Measurements from ENCODE around the gene PACSIN2. TPM values are rescaled to one million over a fixed set of nuclear protein-coding genes. Genes with fewer than 3 reads are reported as not detected.

The PACSIN2 gene
- total and polyA plus RNA-seq, 2 experiments from 2014 or later = 36.0 to 43.7 TPM

GRCh38 chr22:42881298-42881697, 133.7 kb downstream of the PACSIN2 start:
- peaks cover 6% of the 10 kb centered on the region; the same call in 1 of the 2 replicates for H3K36me3 ChIP-seq (ENCODE audit: low read depth)
- 93 to 95% methylated on average over 11 to 12 of the region's 12 CpGs for WGBS, 2 experiments (ENCODE audit: low coverage in 1 of 2, low lambda C conversion rate in 2 of 2, missing lambda C conversion rate in 2 of 2)
- no peaks in the 10 kb centered on the region for H3K27me3 ChIP-seq (replicated peaks; ENCODE audit: insufficient read depth)
- H3F3A ChIP-seq (ENCODE audit: insufficient read depth) = no peaks in the 10 kb centered on the region
- in situ Hi-C loops (cut with MboI) = no loop called here
- no peak overlapping the region for H3K27ac ChIP-seq
- H3K4me2 ChIP-seq (ENCODE audit: unreplicated experiment) = no peak overlapping the region
- no peak for TF ChIP-seq EZH2 (IDR thresholded peaks at IDR 0.05; ENCODE audit: insufficient read depth, poor library complexity, severe bottlenecking)
- TF ChIP-seq EZH2phosphoT487 (IDR thresholded peaks at IDR 0.05; ENCODE audit: insufficient read depth, low read depth) = no peak
- H4K20me1 ChIP-seq (ENCODE audit: insufficient read depth) = no peaks in the 10 kb centered on the region
- no peaks in the 10 kb centered on the region for H3K79me2 ChIP-seq (ENCODE audit: insufficient read depth)
- H3K9me3 ChIP-seq (ENCODE audit: low read depth) = no peaks in the 10 kb centered on the region
- H3K4me3 ChIP-seq = no peak overlapping the region
- H3K9ac ChIP-seq = no peak overlapping the region
- no peaks in the 10 kb centered on the region for H3K9me2 ChIP-seq (ENCODE audit: insufficient read depth)
- DNase-seq = no peak
- H2AFZ ChIP-seq = no peak overlapping the region
- peaks cover 12% of the 10 kb centered on the region for H3K4me1 ChIP-seq (ENCODE audit: insufficient read depth)

- H3K27me3 ChIP-seq (replicated peaks; ENCODE audit: insufficient read depth) = no peaks in the 10 kb centered on the region
- H3K79me2 ChIP-seq (ENCODE audit: insufficient read depth) = no peaks in the 10 kb centered on the region
- in situ Hi-C loops (cut with MboI) = no loop called here
- no peaks in the 10 kb centered on the region for H3K9me3 ChIP-seq (ENCODE audit: low read depth)
- no peaks in the 10 kb centered on the region for H3K9me2 ChIP-seq (ENCODE audit: insufficient read depth)
- H3K27ac ChIP-seq = no peak overlapping the region
- peaks cover 11% of the 10 kb centered on the region for H3K4me1 ChIP-seq (ENCODE audit: insufficient read depth)
- H3F3A ChIP-seq (ENCODE audit: insufficient read depth) = no peaks in the 10 kb centered on the region
- TF ChIP-seq EZH2 (IDR thresholded peaks at IDR 0.05; ENCODE audit: insufficient read depth, poor library complexity, severe bottlenecking) (no peak), EZH2phosphoT487 (IDR thresholded peaks at IDR 0.05; ENCODE audit: insufficient read depth, low read depth) (no peak)
- H3K4me2 ChIP-seq (ENCODE audit: unreplicated experiment) = no peak overlapping the region
- no peak overlapping the region for H3K4me3 ChIP-seq
- H3K36me3 ChIP-seq (ENCODE audit: low read depth) = peaks cover 6% of the 10 kb centered on the region; the same call in 1 of the 2 replicates
- WGBS, 2 experiments (ENCODE audit: low coverage in 1 of 2, low lambda C conversion rate in 2 of 2, missing lambda C conversion rate in 2 of 2) = 82 to 83% methylated on average over 8 of the region's 8 CpGs
- no peak overlapping the region for H3K9ac ChIP-seq
- H4K20me1 ChIP-seq (ENCODE audit: insufficient read depth) = no peaks in the 10 kb centered on the region
- no peak for DNase-seq
- no peak overlapping the region for H2AFZ ChIP-seq
Observed at GRCh38 chr22:42880815-42881214, 134.1 kb downstream of the PACSIN2 start.

GRCh38 chr22:42879371-42880021, 135.5 kb downstream of the PACSIN2 start:
- Histone ChIP-seq H3K9me2 (ENCODE audit: insufficient read depth) (no peaks in the 10 kb centered on the region), H3K4me2 (ENCODE audit: unreplicated experiment) (no peak overlapping the region), H3K27me3 (replicated peaks; ENCODE audit: insufficient read depth) (no peaks in the 10 kb centered on the region), H3K4me1 (ENCODE audit: insufficient read depth) (no peaks in the 10 kb centered on the region), H3K27ac (no peak overlapping the region), H2AFZ (no peak overlapping the region), H3K36me3 (ENCODE audit: low read depth) (peaks cover 6% of the 10 kb centered on the region; the same call in 1 of the 2 replicates), H3K79me2 (ENCODE audit: insufficient read depth) (no peaks in the 10 kb centered on the region), H3K4me3 (no peak overlapping the region), H3F3A (ENCODE audit: insufficient read depth) (no peaks in the 10 kb centered on the region), H3K9me3 (ENCODE audit: low read depth) (no peaks in the 10 kb centered on the region), H3K9ac (no peak overlapping the region), H4K20me1 (ENCODE audit: insufficient read depth) (no peaks in the 10 kb centered on the region)
- in situ Hi-C loops (cut with MboI) = no loop called here
- DNase-seq = no peak
- TF ChIP-seq EZH2 (IDR thresholded peaks at IDR 0.05; ENCODE audit: insufficient read depth, poor library complexity, severe bottlenecking) (no peak), EZH2phosphoT487 (IDR thresholded peaks at IDR 0.05; ENCODE audit: insufficient read depth, low read depth) (no peak)
- 97 to 99% methylated on average over 12 to 14 of the region's 14 CpGs for WGBS, 2 experiments (ENCODE audit: low coverage in 1 of 2, low lambda C conversion rate in 2 of 2, missing lambda C conversion rate in 2 of 2)

GRCh38 chr22:42878561-42879305, 136.2 kb downstream of the PACSIN2 start:
- no peak overlapping the region for H3K9ac ChIP-seq
- H4K20me1 ChIP-seq (ENCODE audit: insufficient read depth) = no peaks in the 10 kb centered on the region
- 95% methylated on average over 20 to 22 of the region's 22 CpGs for WGBS, 2 experiments (ENCODE audit: low coverage in 1 of 2, low lambda C conversion rate in 2 of 2, missing lambda C conversion rate in 2 of 2)
- DNase-seq = no peak
- no peak overlapping the region for H3K27ac ChIP-seq
- in situ Hi-C loops (cut with MboI) = no loop called here
- peaks cover 6% of the 10 kb centered on the region; the same call in 1 of the 2 replicates for H3K36me3 ChIP-seq (ENCODE audit: low read depth)
- no peaks in the 10 kb centered on the region for H3K9me3 ChIP-seq (ENCODE audit: low read depth)
- no peaks in the 10 kb centered on the region for H3K79me2 ChIP-seq (ENCODE audit: insufficient read depth)
- H3K4me3 ChIP-seq = no peak overlapping the region
- H3K9me2 ChIP-seq (ENCODE audit: insufficient read depth) = no peaks in the 10 kb centered on the region
- no peaks in the 10 kb centered on the region for H3F3A ChIP-seq (ENCODE audit: insufficient read depth)
- H3K4me1 ChIP-seq (ENCODE audit: insufficient read depth) = no peaks in the 10 kb centered on the region
- TF ChIP-seq EZH2 (IDR thresholded peaks at IDR 0.05; ENCODE audit: insufficient read depth, poor library complexity, severe bottlenecking) = no peak
- TF ChIP-seq EZH2phosphoT487 (IDR thresholded peaks at IDR 0.05; ENCODE audit: insufficient read depth, low read depth) = no peak
- H3K27me3 ChIP-seq (replicated peaks; ENCODE audit: insufficient read depth) = no peaks in the 10 kb centered on the region
- H2AFZ ChIP-seq = no peak overlapping the region
- H3K4me2 ChIP-seq (ENCODE audit: unreplicated experiment) = no peak overlapping the region

Measured in GM23248 (cell line).